D721Med (cell line): ENCODE measurements around the gene AP2B1.
"Not testable (repeated sequence)": the region's sequence is repeated elsewhere in the genome, so short reads cannot be mapped to it uniquely, and the experiment has no call there.

Source experiments
- DNase-seq: peaks from one replicate; pipeline ENCODE4 v3.0.0; 2011; ENCODE audit warnings: low spot score; ENCODE audit not compliant: insufficient read length
- FAIRE-seq: peaks from 2 replicates; lab custom pipeline; 2011; peaks lifted over from hg19 to GRCh38; lab: Jason Lieb, UNC
- CTCF ChIP-seq: IDR thresholded peaks from 2 replicates; pipeline ENCODE4 v1.5.1; 2012; ENCODE audit warnings: mild to moderate bottlenecking, control low read depth; ENCODE audit not compliant: insufficient read depth; ENCODE audit errors: missing control alignments

Gene AP2B1

GRCh38 chr17:35692512-35693210 lies 105.5 kb downstream of the AP2B1 start:
- DNase-seq (no peak), FAIRE-seq (no peak)
- TF ChIP-seq CTCF: no peak

- no peak for TF ChIP-seq CTCF
- DNase-seq: no peak
- FAIRE-seq: no peak
Observed at GRCh38 chr17:35693662-35694061, 106.5 kb downstream of the AP2B1 start.

- FAIRE-seq (no peak), DNase-seq (no peak)
- TF ChIP-seq CTCF: no peak
Observed at GRCh38 chr17:35694906-35695305, 107.8 kb downstream of the AP2B1 start.

GRCh38 chr17:35695613-35696012 lies 108.5 kb downstream of the AP2B1 start:
- DNase-seq (no peak), FAIRE-seq (no peak)
- no peak for TF ChIP-seq CTCF

- no peak for FAIRE-seq
- no peak for TF ChIP-seq CTCF
- DNase-seq: no peak
Observed at GRCh38 chr17:35698800-35699199, 111.7 kb downstream of the AP2B1 start.

- no peak for TF ChIP-seq CTCF
- DNase-seq (no peak), FAIRE-seq (no peak)
Observed at GRCh38 chr17:35700150-35700549, 113.0 kb downstream of the AP2B1 start.

GRCh38 chr17:35701491-35701890 lies 114.4 kb downstream of the AP2B1 start:
- no peak for TF ChIP-seq CTCF
- DNase-seq (no peak), FAIRE-seq (no peak)

GRCh38 chr17:35703308-35703707 lies 116.2 kb downstream of the AP2B1 start:
- DNase-seq, FAIRE-seq: not testable (repeated sequence)
